22Rv1 (cell line): ENCODE results near the gene TMBIM4.

Source experiments
- CTCF ChIP-seq: fragments of 450-650 bp; IDR thresholded peaks from 2 replicates; pipeline ENCODE4 v1.5.1; 2017; ENCODE audit warnings: mild to moderate bottlenecking
- ZFX ChIP-seq: fragments of 450-650 bp; IDR thresholded peaks from 2 replicates; pipeline ENCODE4 v1.6.1; 2017; ENCODE audit warnings: antibody characterized with exemption, borderline replicate concordance

- TF ChIP-seq CTCF (no peak), ZFX (no peak)
Observed at GRCh38 chr12:66159123-66159522, 10.7 kb downstream of the TMBIM4 start.
